HG02938 (cell line): ENCODE results near the gene ATXN3L.

Experiments
- ATAC-seq: cut with Tn5 transposase; IDR thresholded peaks from one replicate; pipeline ENCODE4 v1.9.1; 2021; ENCODE audit warnings: mild to moderate bottlenecking, moderate library complexity; ENCODE audit not compliant: unreplicated experiment

ATXN3L gene

GRCh38 chrX:13319953-13320352 lies at the start of gene ATXN3L:
ATXN3L (minus strand) TSS chrX:13320053; CDS start chrX:13319934, 119 bp downstream.
- no peak for ATAC-seq

DNA sequence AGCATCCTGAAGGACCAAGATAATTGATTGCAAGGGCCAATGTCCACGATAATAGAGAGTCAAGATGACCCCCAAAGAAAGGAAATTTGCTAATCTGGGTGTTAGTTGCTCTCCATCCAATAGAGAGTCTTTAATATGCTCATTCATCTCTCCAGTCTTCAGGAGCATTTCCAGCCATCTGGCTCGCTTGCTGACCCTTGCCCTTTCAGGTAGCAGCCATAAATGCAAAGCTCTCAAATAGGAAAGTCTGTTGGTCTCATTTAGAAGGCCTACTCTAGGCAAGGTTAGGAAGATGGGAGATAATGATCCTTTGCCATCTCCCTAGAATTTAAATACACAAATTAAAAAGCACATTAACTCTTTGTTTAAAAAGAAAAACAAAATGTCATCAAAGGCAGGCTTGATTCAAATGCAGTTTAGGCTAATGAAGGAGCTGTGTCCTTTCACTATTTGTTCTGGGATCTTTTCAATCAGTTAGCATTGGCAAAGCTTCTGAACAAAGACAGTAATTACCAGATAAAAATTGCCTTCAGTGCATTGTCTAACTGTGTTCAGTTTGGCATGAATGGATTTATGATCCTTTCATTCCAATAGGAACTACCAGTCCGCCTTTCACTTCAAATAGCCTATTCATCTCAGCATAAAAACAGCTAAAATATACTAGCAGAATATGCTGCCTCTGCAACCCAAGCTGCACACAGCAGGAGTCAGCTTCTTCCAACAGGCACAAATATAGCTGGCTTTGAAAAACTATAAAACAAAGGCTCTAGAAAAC lies 49.6 kb upstream of the ATXN3L start:
- ATAC-seq: no peak

GRCh38 chrX:13367950-13368349 lies 48.1 kb upstream of the ATXN3L start:
- no peak for ATAC-seq

DNA sequence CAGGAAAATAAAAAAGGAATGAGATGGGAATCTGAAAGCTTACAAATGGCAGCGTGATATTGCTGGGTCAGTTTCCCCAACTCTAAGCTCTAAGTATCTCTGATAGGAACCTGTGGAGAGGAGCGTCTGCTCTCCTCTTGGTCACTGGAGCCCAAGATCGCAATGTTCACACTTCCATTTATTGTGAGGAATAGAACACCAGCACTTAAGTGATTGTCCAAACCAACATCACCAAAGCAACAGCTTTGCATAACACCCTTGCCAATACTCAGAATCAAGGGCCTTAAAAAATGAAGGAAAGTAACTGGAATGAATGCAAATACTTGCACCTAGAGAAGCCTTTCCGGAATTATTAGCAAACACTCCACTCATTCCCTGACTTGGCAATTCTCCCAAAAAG lies 46.8 kb upstream of the ATXN3L start:
- ATAC-seq: no peak

DNA sequence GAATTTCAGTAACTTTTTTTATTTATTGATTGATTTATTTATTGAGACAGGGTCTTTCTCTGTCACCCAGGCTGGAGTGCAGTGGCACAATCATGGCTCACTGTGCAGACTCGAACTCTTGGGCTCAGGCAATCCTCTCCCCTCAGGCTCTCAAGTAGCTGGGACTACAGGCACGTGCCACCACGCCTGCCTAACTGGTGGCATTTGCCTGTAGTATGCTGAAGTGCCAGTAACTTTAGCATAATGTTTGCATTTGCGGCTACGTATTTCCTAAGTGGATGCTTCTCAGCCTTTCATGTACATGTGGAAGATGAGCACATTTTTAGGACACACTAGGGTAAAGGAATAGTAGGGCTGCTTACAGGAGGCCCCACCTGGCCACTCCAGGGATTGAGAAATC lies 45.3 kb upstream of the ATXN3L start:
- ATAC-seq: no peak

DNA sequence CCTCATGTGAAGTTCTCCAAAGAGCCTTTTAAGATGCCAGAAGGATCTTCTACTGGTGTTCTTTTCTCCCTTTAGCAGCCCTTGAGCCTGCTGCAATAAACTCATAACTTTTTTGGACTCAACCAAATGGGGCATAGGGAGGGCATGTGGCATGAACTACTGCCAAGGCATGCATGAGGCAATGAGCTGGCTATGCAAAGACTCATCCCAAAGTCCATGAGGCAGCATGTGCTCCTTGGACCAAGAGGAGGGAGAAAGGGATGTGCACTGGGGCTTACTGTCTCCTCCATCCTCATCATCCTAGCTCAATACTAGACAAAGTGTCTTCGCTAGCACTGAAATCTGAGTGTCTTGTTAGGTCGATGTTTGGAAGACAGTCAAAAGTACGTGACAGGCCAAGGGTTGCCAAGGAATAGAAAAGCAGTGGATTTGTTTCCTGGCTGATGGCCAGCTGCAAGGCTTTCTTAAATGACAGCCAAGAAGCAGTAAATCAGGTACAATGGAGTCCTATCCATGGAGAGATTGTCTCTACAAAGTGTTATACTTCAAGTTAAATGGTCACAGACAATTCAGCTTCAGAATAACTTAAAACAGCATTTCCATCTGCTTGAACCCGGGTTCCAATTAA lies 44.5 kb upstream of the ATXN3L start:
- ATAC-seq: no peak

DNA sequence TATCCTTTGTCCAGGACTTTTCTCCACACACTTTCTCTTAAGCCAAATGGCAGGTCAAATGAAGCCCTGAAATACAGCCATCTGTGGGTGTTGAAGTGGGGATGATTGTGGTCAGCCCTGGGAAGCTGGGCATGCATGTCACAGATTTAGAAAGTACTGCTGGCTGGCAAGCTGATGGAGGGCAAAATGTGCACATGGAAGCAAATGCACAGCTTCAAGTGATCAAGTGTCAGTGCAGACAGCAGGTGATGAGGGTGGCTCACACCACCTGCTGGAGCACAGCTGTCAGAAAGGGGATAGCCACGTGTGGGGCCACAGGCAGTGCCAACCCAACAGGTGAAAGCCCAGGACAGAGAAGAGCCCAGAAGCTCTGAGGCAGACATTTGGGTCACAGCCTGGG lies 40.3 kb upstream of the ATXN3L start:
- ATAC-seq: no peak

- ATAC-seq: no peak
Measured at GRCh38 chrX:13357925-13358324, 38.1 kb upstream of the ATXN3L start.

GRCh38 chrX:13346646-13347045 lies 26.8 kb upstream of the ATXN3L start:
- ATAC-seq: no peak

DNA sequence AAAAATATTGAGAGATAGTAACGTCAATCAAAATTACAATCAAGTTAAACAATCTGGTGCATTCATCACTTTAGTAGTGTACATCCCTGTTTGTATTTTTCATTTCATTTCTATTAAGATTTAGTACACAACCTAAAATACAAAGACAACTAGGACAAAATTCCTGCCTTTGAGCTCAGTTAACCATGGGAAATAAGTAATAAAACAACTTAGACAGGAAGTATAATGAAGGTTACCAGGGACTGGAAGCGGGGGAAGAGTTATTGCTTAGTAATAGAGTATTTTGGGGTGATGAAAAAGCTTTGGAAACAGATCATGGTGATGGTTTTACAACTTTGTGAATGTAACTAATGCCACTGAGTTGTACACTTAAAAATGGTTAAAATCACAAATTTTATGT lies 25.6 kb upstream of the ATXN3L start:
- ATAC-seq: no peak

DNA sequence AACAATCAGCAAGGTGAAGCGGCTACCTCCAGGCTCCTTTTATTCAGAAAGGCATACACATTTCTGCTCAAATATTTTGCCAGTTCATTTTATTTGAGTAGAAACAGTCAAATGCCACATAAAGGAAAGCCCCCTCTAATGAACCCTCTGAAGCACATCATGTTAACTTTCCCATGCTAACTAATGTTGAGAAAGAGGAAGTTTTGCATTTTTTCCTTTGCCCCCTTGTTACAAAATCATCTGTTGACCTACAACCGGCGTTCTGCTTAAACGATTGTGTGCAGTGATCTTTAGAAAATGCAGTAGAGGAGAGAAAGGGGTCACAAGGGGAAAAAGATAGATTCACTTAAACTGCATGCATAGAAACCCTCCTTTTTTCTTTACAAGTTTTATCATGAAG lies 25.2 kb upstream of the ATXN3L start:
- ATAC-seq: no peak

GRCh38 chrX:13341491-13342101 lies 21.7 kb upstream of the ATXN3L start:
- no peak for ATAC-seq

DNA sequence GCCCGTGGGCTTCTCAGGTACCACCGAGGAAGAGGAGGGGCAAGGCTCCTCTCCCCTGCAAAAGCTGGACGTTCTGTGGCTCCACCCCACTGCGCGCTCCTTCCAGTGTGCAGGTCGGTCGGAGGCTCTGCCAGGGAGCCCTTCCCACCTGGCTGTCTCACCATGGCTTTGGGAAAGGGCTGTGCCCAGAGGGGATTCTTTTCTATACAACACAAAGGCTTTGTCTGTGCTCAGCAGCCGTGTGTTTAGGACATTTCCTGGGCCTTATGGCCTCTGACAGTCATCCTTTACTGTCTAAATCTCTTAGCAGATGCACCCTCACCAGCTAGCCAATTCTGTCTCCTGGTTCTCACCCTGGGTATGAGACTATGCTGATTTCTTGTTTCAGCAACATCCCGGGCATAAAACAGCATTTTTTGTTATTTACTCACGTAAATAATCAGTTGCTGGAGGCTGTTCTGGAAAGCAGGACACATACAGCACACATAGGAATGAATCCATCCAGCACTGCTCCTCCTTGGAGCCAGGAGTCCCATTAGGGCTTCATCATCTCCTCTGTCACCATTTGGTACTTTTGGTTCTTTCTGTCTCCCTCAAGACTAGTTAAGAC lies 20.4 kb upstream of the ATXN3L start:
- ATAC-seq: no peak

- ATAC-seq: no peak
Measured at GRCh38 chrX:13339607-13340006, 19.8 kb upstream of the ATXN3L start.

GRCh38 chrX:13338996-13339515 lies 19.2 kb upstream of the ATXN3L start:
- no peak for ATAC-seq

DNA sequence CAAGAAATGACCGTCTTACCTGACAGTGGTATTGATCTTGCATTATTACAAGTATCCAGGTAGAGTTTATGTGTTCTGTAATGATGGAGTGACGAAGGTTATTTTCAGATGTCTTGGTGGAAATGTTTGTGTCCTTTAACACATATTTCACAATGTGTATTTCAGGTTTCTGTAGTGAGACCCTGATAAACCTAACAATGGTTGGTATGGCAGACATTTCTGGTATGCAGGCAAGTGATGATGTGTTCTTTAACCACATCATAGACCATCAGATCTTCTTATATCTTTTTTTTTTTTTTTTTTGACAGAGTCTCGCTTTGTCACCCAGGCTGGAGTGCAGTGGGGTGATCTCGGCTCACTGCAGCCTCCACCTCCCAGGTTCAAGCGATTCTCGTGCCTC lies 14.6 kb upstream of the ATXN3L start:
- ATAC-seq: no peak

DNA sequence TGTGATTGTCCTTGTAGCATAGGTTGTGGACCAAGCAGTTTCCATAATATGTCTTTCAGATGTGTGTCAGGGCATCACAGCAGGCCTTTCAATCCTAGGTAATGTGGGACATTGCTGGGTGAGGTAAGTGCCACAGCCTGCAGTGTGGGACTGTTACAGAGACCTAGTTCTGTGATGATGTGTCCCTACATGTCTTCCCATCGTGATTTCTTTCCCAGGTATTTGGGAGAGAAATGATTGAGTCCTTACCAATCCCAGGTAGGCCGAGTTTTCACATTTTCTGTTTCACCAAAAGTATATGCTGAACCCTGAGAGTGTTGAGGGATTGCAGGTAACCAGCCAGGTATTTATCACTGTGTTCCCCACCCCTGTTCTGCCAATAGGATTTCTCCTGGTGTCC lies 10.6 kb upstream of the ATXN3L start:
- no peak for ATAC-seq

DNA sequence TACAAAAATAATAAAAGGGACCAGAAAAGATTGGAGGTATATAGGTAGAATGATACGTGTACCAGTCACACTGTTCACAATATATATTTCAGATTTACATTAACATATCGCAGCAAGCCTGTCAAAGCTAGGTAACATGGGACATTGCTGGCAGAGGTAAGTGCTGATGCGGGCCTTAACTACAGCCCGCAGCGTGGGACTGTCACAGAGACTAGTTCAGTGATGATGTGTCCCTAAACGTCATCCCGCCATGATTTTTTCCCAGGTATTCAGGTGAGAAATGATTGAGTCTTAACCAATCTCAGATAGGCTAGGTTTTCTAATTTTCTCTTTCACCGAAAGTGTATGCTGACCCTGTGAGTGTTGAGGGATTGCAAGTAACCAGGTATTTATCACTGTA lies 7.8 kb upstream of the ATXN3L start:
- ATAC-seq: no peak

DNA sequence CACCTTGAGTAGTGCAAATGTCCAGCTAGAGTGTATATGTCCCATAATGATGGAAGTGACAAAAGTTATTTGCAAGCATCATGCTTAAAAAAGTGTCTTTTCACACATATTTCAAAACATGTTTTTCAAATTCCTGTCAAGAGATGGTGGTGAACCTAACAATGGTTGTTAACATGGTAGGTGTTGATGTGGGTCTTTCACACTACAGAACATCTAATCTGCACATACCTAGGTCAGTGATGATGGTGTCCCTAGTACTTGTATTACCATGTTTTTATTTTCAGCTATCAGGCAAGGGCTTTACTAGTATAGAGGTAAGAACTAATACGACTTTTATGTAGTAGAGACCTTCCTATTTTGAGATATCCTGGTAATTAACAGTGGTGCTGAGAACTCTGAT lies 3.4 kb upstream of the ATXN3L start:
- ATAC-seq: no peak

DNA sequence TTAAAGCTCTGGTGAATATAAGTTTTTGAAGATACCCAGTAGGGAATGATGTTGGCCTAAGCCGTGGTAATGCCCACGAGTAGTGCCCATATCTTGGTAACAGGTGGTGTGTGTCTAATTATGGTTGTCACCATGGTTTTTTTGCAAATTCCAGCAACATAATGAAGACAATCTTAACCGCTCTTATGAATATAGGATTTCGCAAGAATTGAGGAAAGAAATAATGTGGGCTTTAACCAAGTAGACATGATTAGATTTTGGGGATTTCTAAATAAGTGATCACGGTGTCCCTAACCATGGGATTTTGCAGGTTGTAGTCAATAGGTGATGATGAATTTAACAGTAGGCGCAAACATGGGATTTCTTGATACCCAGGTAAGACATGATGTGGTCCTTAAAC lies 2.5 kb downstream of the ATXN3L start:
- ATAC-seq: no peak

DNA sequence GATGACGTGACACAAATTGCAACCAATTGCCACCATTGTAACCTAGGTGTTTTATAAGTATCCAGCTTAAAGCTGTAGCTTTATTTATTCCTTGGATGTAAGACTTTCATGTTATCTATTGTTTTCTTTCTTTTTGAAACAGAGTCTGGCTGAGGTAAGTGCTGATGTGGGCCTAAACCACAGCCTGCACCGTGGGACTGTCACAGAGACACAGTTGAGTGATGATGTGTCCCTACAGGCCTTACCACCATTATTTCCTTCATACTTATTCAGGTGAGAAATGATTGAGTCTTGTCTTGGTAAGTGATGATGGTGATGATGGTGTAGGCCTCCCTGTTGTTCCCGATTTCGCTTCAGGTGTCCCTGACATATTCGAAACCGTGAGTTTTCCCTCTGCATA lies 8.3 kb downstream of the ATXN3L start:
- no peak for ATAC-seq

GRCh38 chrX:13309631-13310030 lies 10.2 kb downstream of the ATXN3L start:
- ATAC-seq: no peak
